CD4-positive, alpha-beta T cell treated with Interferon alpha-2 for 1 hour (primary cell): ENCODE measurements around the gene UPF3A.

ENCODE experiments used
- DNase-seq, 2 donors: peaks; one replicate each; pipeline ENCODE4 v3.0.0-alpha.2; 2020 to 2022

UPF3A gene

DNA sequence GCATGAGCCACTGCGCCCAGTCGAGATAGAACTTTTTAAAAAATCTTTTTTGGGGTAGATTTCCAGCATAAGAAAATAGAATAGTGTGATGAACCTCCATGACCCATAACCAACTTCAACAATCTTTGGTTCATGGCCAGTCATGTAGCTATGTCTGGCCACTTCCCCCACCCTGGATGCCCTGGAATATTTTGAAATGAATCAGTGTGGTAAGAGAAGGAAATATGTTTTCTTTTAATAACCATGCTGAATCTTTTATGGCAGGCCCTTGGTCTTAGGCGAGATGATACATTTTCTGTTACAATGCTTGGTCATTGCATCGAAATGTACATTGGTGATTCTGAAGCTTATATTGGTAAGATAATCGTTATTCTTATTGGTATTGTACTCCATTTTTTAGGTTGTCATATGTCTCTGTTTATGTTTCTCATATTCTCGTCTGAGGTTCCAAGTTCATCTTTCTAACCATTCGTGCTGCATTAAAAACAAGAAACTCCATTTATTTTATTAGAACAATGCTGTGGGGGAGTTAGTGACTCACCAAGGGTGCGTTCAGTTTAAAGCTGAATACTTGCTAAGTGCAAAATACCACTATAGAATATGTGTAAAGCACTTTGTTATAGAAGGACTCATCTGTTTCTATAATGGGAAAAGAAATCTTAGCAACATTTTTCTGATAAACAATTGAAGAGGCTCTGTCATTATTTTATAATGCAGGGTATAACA, 16.4 kb upstream of the UPF3A start:
- no peak for DNase-seq

DNA sequence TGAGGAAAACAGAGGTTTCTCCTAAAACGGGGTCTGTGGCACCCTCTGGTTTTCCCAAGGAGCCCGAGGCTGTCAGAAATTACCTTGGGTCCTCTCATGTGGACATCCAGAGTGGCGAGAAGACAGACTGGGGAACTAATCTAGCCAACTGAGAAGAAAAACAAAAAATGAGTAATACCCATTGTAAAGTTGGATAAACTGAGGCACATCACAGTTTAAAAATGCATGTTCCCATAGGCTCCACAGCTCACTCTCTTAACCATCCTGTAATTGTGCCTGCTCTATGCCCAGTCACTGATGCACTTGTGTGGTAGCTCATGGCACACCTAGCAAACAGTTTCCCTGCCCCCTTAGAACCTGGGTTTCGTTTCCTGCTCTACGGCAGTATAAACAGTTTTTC, 15.2 kb upstream of the UPF3A start:
- peak in 1 of 2 donors; percentile 22 for DNase-seq

DNA sequence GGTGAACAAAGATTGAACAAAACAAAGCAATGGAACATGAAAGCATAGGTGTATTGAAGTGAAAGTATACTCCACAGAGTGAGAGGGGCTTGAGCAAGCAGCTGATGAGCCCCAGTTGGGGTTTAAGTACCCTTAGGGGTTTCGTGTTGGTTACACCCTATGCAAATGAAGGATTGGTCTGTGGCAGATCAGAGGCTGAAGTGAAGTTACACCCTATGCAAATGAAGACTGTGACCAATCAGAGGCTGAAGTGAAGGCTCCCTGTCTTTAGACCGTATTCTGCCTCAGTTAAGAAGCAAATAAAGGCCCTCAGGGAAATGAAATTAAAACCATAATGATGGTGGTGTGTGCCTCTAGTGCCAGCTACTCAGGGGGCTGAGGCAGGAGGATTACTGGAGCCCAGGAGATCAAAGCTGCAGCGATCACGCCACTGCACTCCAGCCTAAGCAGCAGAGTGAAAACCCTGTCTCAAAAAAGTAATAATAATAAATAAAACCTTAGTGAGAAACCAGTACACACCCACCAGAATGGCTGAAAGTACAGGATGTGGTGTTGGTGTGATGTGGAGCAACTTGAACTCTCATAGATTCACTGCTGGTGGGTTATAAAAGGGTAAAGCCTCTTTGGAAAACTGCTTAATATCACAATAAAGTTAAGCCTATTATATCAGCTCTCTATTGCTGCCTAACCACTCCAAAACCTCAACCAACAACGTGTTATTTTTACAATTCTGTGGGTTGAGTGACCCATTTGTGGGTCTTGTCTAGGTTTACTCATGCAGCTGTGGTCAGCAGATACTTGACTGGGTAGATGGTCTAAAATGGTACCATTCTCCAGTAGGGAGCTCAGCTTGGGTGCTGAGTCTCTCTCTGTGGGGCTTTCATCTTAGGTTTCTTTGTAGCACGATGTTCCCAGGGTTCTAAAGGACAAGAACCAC, 12.8 kb upstream of the UPF3A start:
- peak; percentile 9 to 49 for DNase-seq

DNA sequence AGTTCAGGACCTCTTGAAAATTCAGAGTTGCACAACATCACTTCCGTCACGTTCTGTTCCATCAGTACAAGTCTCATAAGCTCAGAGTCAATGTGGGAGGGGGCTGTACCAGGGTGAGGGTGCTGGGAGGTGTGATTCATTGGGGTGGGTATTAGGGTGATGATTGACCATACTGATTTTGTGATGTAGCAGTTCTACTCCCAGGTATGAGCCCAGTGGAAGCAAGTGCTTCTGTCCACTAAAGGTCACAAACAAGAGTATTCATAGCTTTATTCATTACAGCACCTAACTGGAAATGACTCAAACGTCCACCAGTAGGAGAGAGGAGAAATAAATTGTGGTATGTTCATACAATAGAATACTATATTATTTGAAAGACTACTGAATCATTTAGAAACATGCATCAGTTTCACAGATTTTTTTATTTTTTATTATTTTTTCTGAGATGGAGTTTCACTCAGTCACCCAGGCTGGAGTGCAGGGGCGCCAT, 12.1 kb upstream of the UPF3A start:
- no peak for DNase-seq

DNA sequence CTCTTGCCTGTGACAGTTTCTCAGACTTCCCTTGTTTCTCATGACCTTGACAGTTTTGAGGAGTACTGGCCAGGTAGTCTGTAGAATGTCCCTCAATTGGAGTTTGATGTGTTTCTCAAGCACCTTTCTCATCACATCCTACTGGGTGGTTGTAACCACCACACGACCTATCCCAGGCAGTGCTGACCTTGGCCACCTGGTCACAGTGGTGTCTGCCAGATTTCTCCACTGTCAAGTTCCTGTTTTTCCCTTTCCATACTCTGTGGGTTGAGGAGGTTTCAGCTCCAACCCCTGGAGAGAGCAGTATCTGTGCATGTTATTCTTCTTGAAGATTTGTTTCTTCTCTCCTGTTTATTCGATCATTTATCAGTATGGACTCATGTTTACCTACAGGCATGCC, 8.4 kb upstream of the UPF3A start:
- no peak for DNase-seq

DNA sequence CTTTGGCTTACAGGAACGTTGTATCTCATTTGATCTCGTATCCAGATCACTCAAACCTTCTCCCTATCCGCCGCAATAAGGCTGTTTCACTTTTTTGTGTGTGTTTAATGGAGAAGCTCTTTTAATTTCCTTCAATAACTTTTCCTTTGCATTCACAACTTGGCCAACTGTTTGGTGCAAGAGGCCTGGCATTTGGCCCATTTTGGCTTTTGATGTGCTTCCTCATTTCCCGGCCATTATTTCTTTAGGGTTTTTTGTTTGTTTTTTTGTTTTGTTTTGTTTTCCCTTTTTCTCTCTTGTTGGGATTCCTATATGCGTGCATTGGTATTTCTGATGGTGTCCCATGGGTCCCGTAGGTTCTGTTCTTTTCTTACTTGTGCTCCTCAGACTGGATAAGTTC, 6.1 kb upstream of the UPF3A start:
- DNase-seq: no peak

DNA sequence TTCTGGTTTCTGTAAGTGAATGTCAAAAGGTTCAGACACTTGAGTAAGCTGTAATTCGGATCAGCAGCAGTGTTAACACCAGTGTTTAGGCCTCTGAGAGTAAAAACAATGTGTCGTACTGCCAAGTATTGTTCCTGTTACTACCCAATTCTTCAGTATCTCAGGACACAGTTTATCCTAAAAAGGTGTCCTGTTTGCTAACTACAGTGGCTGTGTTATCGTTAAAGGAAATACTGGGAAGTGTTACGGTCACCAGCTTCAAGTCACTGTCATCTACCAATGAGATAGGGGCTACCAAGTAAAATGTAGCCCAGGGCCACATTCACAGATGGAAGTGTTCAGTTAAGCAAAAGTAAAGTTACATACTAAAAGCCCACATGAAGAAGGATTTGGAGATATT, 2.3 kb upstream of the UPF3A start:
- no peak for DNase-seq

DNA sequence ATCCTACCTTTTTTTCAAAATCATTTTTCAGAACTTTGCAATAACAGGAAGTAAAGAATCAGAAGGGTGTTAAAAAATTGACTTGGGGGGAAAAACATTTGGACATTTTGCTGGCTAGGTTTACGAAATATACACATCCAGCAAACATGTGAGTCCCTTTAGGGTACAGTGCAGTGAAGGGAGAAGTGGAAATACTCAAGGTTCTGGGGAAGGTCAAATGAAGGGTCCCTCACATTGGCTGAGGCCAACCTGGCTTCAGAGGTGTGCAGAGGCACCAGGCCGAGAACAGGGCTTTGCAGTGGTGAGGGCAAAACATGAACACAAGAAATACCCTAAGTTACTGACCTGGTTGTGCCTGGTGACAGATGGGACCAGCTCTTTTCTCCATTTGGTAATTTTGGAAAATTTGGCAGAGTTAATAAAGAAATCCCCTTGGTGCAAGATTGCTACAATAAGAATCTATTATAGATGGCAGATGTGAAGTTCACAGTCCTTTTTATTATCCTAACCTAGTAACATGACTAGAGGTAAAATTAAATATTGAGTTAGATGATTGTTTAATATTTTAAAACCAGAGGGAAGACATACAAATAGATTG, 1.5 kb upstream of the UPF3A start:
- DNase-seq: no peak

DNA sequence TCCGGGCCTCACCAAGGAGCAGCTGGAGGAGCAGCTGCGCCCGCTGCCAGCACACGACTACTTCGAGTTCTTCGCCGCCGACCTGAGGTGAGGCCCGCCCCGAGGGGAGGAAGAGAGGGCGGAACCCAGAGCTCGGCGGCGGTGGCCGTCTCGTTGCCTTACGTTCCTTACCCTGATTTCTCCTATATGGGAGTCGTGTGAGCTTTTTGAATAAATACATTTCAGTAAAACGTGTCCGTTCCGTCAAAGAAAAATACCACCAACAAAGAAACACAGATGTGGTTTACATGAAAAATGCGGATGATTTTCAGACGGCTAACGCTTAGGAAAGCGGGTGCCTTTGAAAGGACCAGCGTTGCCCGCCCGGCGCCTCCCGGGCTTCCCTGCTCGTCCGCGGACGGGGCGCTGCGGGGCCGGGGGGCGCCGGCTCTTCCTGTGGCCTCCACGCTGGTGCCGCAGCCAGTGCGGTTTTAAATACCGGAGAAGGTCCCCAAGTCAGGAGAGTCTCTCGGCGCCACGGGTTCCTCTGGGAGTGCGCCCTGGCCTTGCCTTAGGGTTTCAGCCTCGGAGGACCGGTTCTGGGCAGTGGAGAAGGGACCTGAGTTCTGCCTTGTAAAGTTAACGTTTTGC, 755 bp downstream of the UPF3A start:
- DNase-seq: no peak

DNA sequence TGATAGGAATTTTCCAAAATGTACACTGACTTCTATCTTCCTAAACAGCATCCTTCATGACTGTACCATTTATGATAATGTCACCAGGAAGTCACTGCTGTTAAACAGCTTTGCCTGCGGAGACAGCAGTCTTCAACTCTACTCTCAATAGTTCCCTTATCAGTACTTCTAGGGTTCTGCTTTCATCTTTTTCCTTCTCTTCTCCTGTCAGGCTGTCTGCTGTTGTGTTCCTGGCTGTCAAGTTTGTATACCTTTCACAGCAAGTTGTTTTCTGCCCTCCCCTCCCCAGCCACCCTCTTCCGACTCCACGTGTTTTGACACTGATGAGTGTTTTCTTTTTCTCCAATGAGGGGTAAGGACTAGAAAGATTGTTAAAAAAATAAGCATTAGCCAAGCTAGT, 2.2 kb downstream of the UPF3A start:
- DNase-seq: no peak

DNA sequence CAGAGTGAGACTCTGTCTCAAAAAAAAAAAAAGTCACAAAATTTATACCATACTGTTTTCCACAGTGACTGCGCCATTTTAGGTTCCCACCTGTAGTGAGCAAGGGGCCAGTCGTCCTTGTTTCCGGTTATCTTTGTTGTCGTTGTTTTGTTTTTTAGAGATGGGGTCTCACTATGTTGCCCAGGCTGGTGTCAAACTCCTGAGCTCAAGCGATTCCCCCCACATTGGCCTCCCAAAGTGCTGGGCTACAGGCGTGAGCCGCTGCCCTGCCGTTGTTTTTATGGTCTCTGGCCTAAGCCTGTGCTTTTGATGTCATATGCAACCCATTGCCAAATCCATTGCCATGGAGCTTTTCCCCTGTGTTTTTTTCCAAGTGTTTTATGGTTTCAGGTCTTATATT, 3.3 kb downstream of the UPF3A start:
- no peak for DNase-seq

DNA sequence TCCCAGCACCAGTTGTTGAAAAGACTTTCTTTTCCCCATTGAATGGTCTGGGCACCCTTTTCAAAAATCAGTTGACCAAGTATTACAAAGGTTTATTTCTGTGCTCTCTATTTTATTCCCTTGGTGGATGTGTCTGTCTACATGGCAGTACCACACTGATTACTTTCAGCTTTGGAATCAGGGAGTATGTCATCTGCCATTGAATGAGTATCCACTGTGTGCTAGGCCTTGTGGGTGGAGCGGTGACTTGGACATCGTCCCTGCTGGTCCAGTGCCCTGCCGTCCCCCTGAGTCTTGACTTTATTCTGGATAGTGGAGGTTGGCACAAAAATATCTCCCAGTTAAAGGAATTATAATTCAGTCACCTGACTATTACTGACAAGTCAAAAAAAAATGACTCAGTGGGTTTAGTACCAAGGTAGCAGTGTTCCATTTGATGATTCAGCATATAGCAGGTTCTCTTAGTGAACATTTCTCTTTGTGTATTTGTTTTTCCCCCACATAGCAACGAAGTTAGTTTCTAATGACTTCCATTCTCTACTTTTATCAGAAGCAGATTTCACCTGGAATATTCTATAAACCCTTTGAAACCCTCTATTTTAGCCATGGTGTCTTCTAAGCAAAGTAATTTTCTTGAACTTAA, 3.9 kb downstream of the UPF3A start:
- DNase-seq: no peak

DNA sequence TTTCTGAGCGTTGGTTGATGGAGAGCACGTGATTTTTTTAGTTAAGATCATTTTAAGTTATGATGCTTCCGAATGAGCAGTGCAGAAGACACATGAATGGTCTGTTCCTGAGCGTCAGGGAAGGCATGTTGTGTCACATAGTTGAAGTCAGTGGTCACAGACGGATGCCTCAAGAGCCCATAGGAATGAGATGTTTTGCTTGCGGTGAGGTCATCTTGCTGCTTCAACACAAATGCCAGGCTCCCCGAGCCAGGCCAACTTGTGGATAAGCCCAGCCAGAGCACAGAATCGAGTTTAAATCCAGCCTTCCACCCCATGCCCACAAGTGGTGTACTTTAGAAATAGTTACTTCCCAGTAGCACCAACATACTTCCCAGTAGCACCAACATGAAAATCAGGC, 5.4 kb downstream of the UPF3A start:
- DNase-seq: no peak

DNA sequence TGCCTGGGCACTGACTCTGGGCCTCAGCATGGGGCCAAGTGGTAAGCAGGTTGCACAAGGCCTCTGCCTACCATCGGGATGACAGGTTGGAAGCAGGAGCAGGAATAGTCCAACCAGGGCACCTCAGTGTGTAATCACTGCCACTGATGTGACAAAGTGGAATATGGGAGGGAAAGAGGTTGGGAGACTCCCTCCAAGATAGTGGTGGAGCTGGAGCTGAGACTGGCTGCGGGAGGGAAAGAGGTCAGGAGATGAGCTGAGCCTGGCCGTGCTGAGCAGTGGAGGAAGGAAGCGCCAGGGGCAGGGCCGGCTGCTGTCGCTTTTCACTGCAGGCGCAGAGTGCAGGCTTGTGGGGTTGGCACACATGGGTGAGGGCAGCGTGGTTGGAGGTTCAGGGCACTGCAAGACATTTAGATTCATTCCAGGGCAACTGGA, 6.8 kb downstream of the UPF3A start:
- DNase-seq: no peak

DNA sequence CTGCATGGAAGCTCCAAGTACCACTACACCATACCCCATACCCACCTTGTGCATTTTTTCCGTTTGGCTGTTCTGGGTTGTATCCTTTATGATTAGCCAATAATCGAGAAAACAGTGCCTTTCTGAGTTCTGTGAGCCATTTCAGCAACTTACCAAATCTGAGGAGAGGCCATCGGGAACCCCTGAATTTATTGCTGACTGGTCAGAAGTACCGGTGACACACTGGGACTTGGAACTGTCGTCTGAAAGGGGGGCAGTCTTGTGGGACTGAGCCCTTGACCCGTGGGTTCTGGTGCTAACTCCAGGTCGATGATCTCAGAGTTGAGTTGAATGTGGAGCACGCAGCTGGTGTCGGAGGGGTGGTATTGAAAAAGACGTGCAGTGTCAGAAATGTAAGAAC, 15.0 kb downstream of the UPF3A start:
- DNase-seq: no peak

DNA sequence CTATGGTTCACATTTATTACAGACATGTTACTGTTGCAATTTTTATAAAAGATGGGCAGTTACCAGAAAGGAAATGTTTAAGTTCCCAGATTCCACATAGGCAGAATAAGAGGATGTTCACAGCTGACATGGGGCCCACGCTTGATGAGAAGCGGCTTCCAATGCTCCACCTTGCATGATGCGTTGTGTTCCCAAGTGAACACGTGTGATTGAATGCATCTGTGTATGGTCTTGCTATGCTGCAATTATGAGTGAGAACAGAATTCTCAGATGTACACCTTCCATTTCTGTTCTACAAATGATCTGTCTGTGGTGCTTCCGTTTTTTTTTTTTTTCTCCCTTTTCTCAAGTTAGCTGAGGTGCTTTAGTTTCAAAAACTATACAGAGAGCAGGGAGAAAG, 15.5 kb downstream of the UPF3A start:
- DNase-seq: no peak

DNA sequence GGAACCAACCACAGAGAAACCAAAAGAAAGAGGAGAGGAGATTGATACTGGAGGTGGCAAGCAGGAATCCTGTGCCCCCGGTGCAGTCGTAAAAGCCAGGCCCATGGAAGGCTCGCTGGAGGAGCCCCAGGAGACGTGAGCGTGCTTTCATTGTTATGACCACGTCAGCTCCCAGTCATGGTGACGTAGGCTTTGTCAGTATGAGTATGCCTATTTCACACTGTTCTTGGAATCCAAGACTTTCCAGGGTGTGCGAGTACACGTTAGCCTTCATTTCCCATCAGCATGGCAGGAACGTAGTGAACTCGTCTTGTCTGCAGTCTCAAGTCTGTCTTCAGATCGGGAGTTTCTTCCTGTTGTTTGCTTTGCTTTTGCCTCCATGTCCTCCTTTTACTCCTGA, 17.5 kb downstream of the UPF3A start:
- DNase-seq: no peak

DNA sequence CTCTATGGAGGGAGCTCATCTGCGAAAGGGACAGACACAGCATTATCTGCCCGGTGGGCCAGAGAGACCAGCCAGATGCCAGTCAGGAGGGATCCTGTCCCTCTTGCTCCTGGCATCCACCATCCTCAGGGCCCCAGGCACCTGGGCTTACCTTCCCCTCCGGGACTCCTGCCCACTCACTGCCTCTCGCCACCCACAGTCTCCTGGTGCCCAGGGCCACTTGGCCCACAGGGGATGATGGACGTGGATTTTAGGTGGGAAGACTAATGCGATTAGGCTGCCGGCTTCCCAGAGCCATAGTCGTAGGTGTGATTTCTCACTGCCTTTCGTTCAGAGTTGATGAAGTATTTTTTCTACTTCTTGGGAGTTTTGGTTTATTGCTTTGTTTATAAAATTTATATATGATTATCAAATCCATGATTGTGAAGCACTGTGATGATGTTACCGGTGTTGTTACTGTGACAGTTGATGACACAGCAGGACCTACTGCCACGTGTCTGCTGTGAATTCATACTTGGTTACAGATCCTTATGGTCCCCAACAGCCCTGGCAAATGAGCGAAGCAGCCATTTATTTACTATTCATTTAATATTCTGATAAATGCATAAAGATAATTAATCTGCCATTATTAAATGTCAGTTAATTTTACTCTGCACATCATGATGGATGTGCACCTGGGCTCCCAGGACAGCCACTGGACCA, 18.4 kb downstream of the UPF3A start:
- DNase-seq: no peak

DNA sequence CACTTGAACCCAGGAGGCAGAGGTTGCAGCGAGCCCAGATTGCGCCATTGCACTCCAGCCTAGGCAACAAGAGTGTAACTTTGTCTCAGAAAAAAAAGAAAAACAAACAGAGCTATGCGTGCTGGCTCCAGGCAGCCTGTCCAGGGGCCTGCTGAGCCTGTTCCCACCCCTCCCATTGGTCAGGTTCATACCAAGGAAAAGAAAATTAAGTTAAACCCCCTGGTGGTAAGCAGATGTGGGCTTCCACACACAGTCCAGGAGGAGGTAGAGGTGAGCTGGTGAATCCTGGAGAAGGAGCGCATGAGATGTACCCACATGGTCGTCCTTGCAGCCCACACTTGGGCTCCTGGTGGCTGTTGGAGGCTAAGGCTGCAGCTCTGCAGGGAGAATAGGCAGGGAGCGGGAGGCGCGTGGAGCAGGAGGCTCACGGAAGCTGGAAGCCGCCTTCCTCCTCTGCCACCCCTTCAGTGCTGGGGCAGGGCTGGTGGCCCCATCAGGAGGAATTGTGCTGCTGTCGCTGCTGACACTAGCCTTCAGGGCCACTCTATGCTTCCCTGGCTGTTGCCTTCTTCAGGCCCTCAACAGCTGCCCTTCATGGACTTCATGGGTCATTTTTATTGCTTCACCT, 22.4 kb downstream of the UPF3A start:
- DNase-seq: no peak

DNA sequence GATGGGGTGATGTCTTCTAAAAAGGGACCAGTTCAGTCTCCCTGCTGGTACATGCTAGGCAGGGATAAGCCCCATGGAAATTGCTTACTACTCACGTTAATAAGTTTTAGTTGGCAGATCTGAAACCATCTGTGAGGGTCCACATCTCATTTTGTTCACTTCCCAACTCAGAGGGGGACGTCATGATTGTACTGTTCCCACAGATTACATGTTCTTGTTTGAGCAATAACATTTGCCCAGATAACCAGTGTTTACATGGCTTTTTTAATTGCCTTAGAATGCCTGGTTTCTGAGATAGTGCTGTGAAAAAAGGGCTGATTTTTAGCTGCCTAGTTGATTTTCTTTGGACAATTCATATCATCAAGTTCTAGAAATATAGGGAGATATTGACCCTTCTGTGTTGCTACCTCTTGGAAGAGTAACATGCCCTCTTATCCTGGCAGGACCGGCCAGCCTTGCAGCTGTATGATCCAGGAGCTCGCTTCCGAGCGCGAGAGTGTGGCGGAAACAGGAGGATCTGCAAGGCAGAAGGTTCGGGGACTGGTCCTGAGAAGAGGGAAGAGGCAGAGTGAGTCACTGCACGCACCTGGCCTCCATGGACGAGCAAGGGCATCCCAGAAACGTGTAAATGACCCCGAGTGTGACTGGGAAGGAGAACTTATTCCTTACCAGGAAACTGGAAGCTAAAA, 23.1 kb downstream of the UPF3A start:
- DNase-seq: no peak

DNA sequence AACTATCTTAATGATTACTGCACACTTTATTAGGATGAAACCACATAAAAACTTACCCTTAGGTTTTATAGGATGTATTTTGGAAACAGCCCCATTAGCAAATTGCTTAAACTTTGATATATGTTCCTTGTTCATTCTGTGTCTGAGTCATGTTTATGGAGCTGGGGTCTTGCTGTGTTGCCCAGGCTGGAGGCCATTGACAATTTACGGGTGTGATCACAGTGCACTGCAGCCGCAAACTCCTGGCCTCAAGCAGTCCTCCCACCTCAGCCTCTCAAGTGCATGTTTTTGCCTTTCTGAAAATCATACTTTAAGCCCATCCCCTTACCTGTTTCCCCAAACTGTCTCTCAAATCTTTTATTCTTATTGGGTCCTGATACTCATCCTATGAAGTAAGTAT, 27.7 kb downstream of the UPF3A start:
- no peak for DNase-seq
